ENCODE results near the gene EVI5L. TPM values are rescaled to one million over a fixed set of nuclear protein-coding genes. Genes with fewer than 3 reads are reported as not detected.

The EVI5L gene
- total and polyA plus RNA-seq, 2 of the 13 experiments (the other 11 are each of a cell fraction or from before 2014, with no cell fraction given) = 1.7 to 2.4 TPM

GRCh38 chr19:7852851-7853769 is 23.1 kb downstream of the EVI5L start (continued):
- TF ChIP-seq ZNF407 (CRISPR knock-in tag; IDR thresholded peaks at IDR 0.05; ENCODE audit: not compliant biosample characterization) = peak; percentile 41
- peak; percentile 81; the same call in 1 of the 2 replicates for TF ChIP-seq ELF3 (CRISPR knock-in tag; IDR thresholded peaks at IDR 0.05)
- TF ChIP-seq RNF219 (CRISPR knock-in tag; IDR thresholded peaks at IDR 0.05) = peak; percentile 38; the same call in 1 of the 2 replicates
- TF ChIP-seq GPN1 (CRISPR knock-in tag; IDR thresholded peaks at IDR 0.05; ENCODE audit: borderline replicate concordance) = no peak
- TF ChIP-seq ZNF879 (CRISPR knock-in tag; IDR thresholded peaks at IDR 0.05) = peak; percentile 88
- peak; percentile 84 for TF ChIP-seq ZBTB25 (CRISPR knock-in tag; IDR thresholded peaks at IDR 0.05)
- TF ChIP-seq ZFP90 (CRISPR knock-in tag; IDR thresholded peaks at IDR 0.05; ENCODE audit: borderline replicate concordance) = peak; percentile 88; the same call in 1 of the 2 replicates
- TF ChIP-seq ZNF12 (CRISPR knock-in tag; IDR thresholded peaks at IDR 0.05) = no peak; the same call in 1 of the 2 replicates
- TF ChIP-seq SIN3A (IDR thresholded peaks at IDR 0.05; ENCODE audit: borderline replicate concordance, low read depth, low read length) = peak; percentile 95
- TF ChIP-seq RFX5 (IDR thresholded peaks at IDR 0.05; ENCODE audit: low read depth, low read length) = peak; percentile 94
- peak; percentile 45; the same call in 1 of the 2 replicates for TF ChIP-seq ZBTB3 (CRISPR knock-in tag; IDR thresholded peaks at IDR 0.05; ENCODE audit: borderline replicate concordance, low read depth)
